H9 (cell line): ENCODE measurements around the gene PRPSAP2. TPM values are rescaled to one million over a fixed set of nuclear protein-coding genes. Genes with fewer than 3 reads are reported as not detected.

ENCODE experiments used
- DNase-seq: peaks from one replicate; pipeline ENCODE4 v3.0.0-alpha.2; 2017
- H2AFZ ChIP-seq: one replicate; pipeline ENCODE4 v1.6.1; 2013; ENCODE audit warnings: mild to moderate bottlenecking, low read length, control low read depth, moderate library complexity
- H2AK5ac ChIP-seq: 2 replicates; pipeline ENCODE4 v1.6.1; 2013; ENCODE audit warnings: low read length, control low read depth, mixed read lengths; ENCODE audit not compliant: insufficient read length
- H2BK120ac ChIP-seq: one replicate; pipeline ENCODE4 v1.6.1; 2013; ENCODE audit warnings: low read depth, mild to moderate bottlenecking, low read length, control low read depth, inconsistent platforms; ENCODE audit not compliant: poor library complexity, severe bottlenecking
- H2BK12ac ChIP-seq: 2 replicates; pipeline ENCODE4 v1.6.1; 2013; ENCODE audit warnings: low read length, control low read depth, mixed read lengths, low read depth; ENCODE audit not compliant: insufficient read length
- H2BK15ac ChIP-seq: 2 replicates; pipeline ENCODE4 v1.6.1; 2013; ENCODE audit warnings: low read depth, low read length, control low read depth
- H2BK20ac ChIP-seq: one replicate; pipeline ENCODE4 v1.6.1; 2013; ENCODE audit warnings: low read depth, mild to moderate bottlenecking, low read length, control low read depth, inconsistent platforms; ENCODE audit not compliant: poor library complexity, severe bottlenecking
- H2BK5ac ChIP-seq: 2 replicates; pipeline ENCODE4 v1.6.1; 2013; ENCODE audit warnings: low read length, control low read depth, mixed read lengths; ENCODE audit not compliant: insufficient read length
- H3K14ac ChIP-seq: 2 replicates; pipeline ENCODE4 v1.6.1; 2013; ENCODE audit warnings: low read length, control low read depth; ENCODE audit not compliant: insufficient read depth
- H3K18ac ChIP-seq: 2 replicates; pipeline ENCODE4 v1.6.1; 2013; ENCODE audit warnings: low read depth, mild to moderate bottlenecking, mixed read lengths, low read length, control low read depth; ENCODE audit not compliant: insufficient read length
- H3K23ac ChIP-seq: 2 replicates; pipeline ENCODE4 v1.6.1; 2013; ENCODE audit warnings: low read length, control low read depth, mixed read lengths, low read depth; ENCODE audit not compliant: insufficient read length
- H3K23me2 ChIP-seq: 2 replicates; pipeline ENCODE4 v1.6.1; 2013; ENCODE audit warnings: low read depth, mild to moderate bottlenecking, mixed read lengths, low read length, control low read depth; ENCODE audit not compliant: insufficient read length, poor library complexity, severe bottlenecking
- H3K27ac ChIP-seq: 2 replicates; pipeline ENCODE4 v1.5.1; 2013; ENCODE audit warnings: low read length, control low read depth, mixed read lengths, low read depth; ENCODE audit not compliant: insufficient read length
- H3K27me3 ChIP-seq: 2 replicates; pipeline ENCODE4 v1.6.1; 2013; ENCODE audit warnings: low read length, control low read depth, inconsistent platforms; ENCODE audit not compliant: insufficient read depth
- H3K4ac ChIP-seq: 2 replicates; pipeline ENCODE4 v1.6.1; 2013; ENCODE audit warnings: low read depth, mild to moderate bottlenecking, control low read depth, inconsistent platforms, low read length, moderate library complexity
- H3K4me1 ChIP-seq: 2 replicates; pipeline ENCODE4 v1.6.1; 2013; ENCODE audit warnings: low read length, control low read depth, inconsistent platforms; ENCODE audit not compliant: insufficient read depth
- H3K4me2 ChIP-seq: 2 replicates; pipeline ENCODE4 v1.6.1; 2013; ENCODE audit warnings: low read length, control low read depth, mixed read lengths; ENCODE audit not compliant: insufficient read length, insufficient read depth
- H3K56ac ChIP-seq: 2 replicates; pipeline ENCODE4 v1.6.1; 2013; ENCODE audit warnings: low read depth, mild to moderate bottlenecking, mixed read lengths, low read length, control low read depth; ENCODE audit not compliant: insufficient read length
- H3K79me1 ChIP-seq: 2 replicates; pipeline ENCODE4 v1.6.1; 2013; ENCODE audit warnings: low read depth, mild to moderate bottlenecking, moderate library complexity, low read length, control low read depth, inconsistent platforms; ENCODE audit not compliant: insufficient read depth, poor library complexity, severe bottlenecking
- H3K79me2 ChIP-seq: 2 replicates; pipeline ENCODE4 v1.6.1; 2013; ENCODE audit warnings: low read length, control low read depth, inconsistent platforms; ENCODE audit not compliant: insufficient read depth
- H3K9ac ChIP-seq: 2 replicates; pipeline ENCODE4 v1.6.1; 2013; ENCODE audit warnings: low read length, control low read depth, mixed read lengths; ENCODE audit not compliant: insufficient read length; ENCODE audit errors: extremely low read depth
- H3K9me3 ChIP-seq: one replicate; pipeline ENCODE4 v1.6.1; 2013; ENCODE audit warnings: low read depth, low read length, inconsistent platforms; ENCODE audit not compliant: control insufficient read depth
- H3T11ph ChIP-seq: one replicate; pipeline ENCODE4 v1.6.1; 2013; ENCODE audit warnings: mild to moderate bottlenecking, low read length, control low read depth, inconsistent platforms
- H4K20me1 ChIP-seq: one replicate; pipeline ENCODE4 v1.6.1; 2013; ENCODE audit not compliant: control insufficient read depth, insufficient read length, insufficient read depth
- H4K5ac ChIP-seq: 2 replicates; pipeline ENCODE4 v1.6.1; 2013; ENCODE audit warnings: low read depth, mild to moderate bottlenecking, mixed read lengths, low read length, control low read depth; ENCODE audit not compliant: insufficient read length
- H4K8ac ChIP-seq: replicated peaks from 2 replicates; pipeline ENCODE4 v1.6.1; 2013; ENCODE audit warnings: low read length, control low read depth, mixed read lengths, low read depth; ENCODE audit not compliant: insufficient read length
- H4K91ac ChIP-seq: 2 replicates; pipeline ENCODE4 v1.6.1; 2013; ENCODE audit warnings: low read depth, mild to moderate bottlenecking, moderate library complexity, mixed read lengths, low read length, control low read depth; ENCODE audit not compliant: insufficient read length
- H3K27ac Mint-ChIP-seq, 3 experiments: 2 replicates in 2 of 3; 3 replicates in 1 of 3; pipeline ENCODE4 v1.8.0; 2020 to 2021; ENCODE audit warnings: mixed read lengths in 3 of 3, mild to moderate bottlenecking in 1 of 3, moderate library complexity in 1 of 3
- H3K27me3 Mint-ChIP-seq: 2 replicates; pipeline ENCODE4 v1.8.0; 2021; ENCODE audit warnings: low read depth, mild to moderate bottlenecking, moderate library complexity, mixed read lengths
- H3K36me3 Mint-ChIP-seq, 3 experiments: 2 replicates in 2 of 3; 3 replicates in 1 of 3; pipeline ENCODE4 v1.8.0; 2020 to 2021; ENCODE audit warnings: low read depth in 3 of 3, mixed read lengths in 3 of 3; ENCODE audit not compliant: insufficient read depth in 1 of 3
- H3K4me1 Mint-ChIP-seq, 2 experiments: 2 replicates each; pipeline ENCODE4 v1.8.0; 2020; ENCODE audit warnings: mixed read lengths in 2 of 2
- H3K4me3 Mint-ChIP-seq, 2 experiments: 2 replicates in 1 of 2; 3 replicates in 1 of 2; pipeline ENCODE4 v1.8.0; 2020 to 2021; ENCODE audit warnings: mild to moderate bottlenecking in 2 of 2, mixed read lengths in 2 of 2, moderate library complexity in 1 of 2
- H3K9me3 Mint-ChIP-seq, 2 experiments: 2 replicates in 1 of 2; 3 replicates in 1 of 2; pipeline ENCODE4 v1.8.0; 2020; ENCODE audit warnings: mild to moderate bottlenecking in 2 of 2, mixed read lengths in 2 of 2, moderate library complexity in 1 of 2
- CTCF ChIP-seq: fragments of 200-600 bp; sonication (generic); conservative IDR thresholded peaks from 3 replicates; pipeline ENCODE4 v1.8.0; 2021; ENCODE audit warnings: antibody characterized with exemption, mild to moderate bottlenecking
- WGBS: extraction: QIAGEN DNeasy Blood & Tissue Kit; methylation state at CpG from one replicate; pipeline ENCODE4 v1.1.7; 2013; ENCODE audit warnings: missing lambda C conversion rate, low lambda C conversion rate, mixed read lengths; ENCODE audit not compliant: insufficient read length; ENCODE audit errors: extremely low coverage; 5-methylcytosine and 5-hydroxymethylcytosine counted together
- total RNA-seq: library from RNA; stranded (reverse); gene quantifications from 2 replicates; pipeline ENCODE4 v1.2.1, GENCODE V29; 2021

PRPSAP2 gene
- total RNA-seq, 1 experiment from 2014 or later: 58.0 TPM

GRCh38 chr17:18851201-18851600, 6.7 kb upstream of the PRPSAP2 start:
- Histone ChIP-seq H4K5ac (no peak overlapping the region), H2AK5ac (no peak overlapping the region), H2BK5ac (no peak overlapping the region), H3K23ac (no peak overlapping the region), H2BK120ac (no peak overlapping the region), H3T11ph (no peak overlapping the region), H3K27me3 (no peaks in the 10 kb centered on the region), H4K91ac (no peak overlapping the region), H3K14ac (no peak overlapping the region), H3K4ac (no peak overlapping the region), H4K20me1 (no peaks in the 10 kb centered on the region), H2BK20ac (no peak overlapping the region), H4K8ac (no peak overlapping the region), H3K18ac (no peak overlapping the region), H3K4me1 (no peaks in the 10 kb centered on the region), H3K79me1 (no peaks in the 10 kb centered on the region), H3K4me2 (no peak overlapping the region), H2AFZ (no peak overlapping the region), H3K79me2 (no peaks in the 10 kb centered on the region), H3K23me2 (no peaks in the 10 kb centered on the region), H3K9ac (no peak overlapping the region), H2BK15ac (no peak overlapping the region), H3K27ac (no peak overlapping the region), H3K9me3 (no peaks in the 10 kb centered on the region), H3K56ac (no peak overlapping the region), H2BK12ac (no peak overlapping the region)
- TF ChIP-seq CTCF: no peak
- DNase-seq: no peak
- WGBS: no CpG with 5 or more reads among the region's 3 CpGs
- Mint-ChIP-seq H3K27ac (peak overlapping the region in 1 of 3 experiments; percentile 37; a peak in 1 of 7 replicates), H3K4me1 (peaks cover 8% of the 10 kb centered on the region in 2 experiments), H3K27me3 (peaks cover 3% of the 10 kb centered on the region; the same call in 1 of the 2 replicates), H3K9me3 (no peaks in the 10 kb centered on the region), H3K36me3 (0 out of 7 replicates have a peak, but pooled peaks cover 0 to 10% (median 3%) of the 10 kb centered on the region in 3 experiments), H3K4me3 (no peak overlapping the region)
